ENCODE data around the gene RBSN.
A peak's percentile ranks its signal among the peaks of the same experiment; 100 is the strongest.

RBSN gene

DNA sequence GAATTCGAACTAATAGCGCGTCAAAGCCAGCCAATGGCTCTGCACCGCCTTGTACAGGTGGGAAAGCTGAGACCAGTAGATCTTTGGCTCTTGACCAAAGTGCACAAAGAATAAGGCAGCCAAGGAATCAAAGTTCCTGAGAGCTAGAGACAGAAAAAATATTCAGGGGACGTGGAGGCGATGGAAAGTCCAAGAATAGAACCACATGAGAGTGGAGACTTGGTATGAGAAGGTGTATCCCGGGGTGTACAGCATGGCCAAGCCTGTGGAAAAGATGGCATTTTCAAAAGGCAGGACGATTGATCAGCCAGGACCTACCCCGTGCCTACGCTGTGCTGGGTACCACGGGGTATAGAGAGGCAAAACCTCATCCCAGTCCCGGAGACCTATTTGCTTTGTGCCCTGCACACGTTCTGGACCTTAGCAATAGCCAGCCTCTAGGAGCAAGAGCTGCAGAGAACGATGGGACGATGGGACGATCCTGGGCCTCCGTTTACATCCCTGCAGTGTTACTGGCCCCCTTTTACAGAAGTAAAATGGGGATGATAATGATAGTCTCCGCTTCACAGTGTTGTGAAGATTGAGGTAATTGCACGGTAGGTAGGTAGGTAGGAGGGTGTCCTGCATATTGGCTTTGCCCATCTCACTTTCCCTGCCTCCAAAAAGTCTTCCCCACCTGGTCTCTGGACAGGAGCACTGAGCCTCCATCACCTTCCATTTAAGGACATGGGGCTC is 583 bp upstream of the RBSN start:
- peak overlapping the region; percentile 95 for H3K4me3 ChIP-seq (ENCODE audit: low read depth, low read length)

DNA sequence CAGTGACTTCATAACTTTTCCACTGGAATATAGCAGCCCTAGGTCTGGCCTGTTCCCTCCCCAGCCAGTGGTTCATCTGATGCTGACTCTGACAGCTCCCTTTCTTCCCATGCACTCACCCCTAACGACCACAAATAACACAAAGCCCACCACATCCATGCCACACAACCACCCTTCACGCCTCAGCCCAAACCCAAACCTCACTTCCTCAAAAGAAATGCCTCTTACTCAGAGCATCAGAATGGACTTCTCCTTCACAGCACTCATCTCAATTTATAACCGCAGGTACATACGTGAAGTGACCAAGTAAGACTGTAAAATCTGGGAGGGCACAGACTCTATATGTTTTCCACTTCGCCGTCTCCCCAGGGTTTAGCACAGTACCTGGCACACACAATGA is 1.1 kb downstream of the RBSN start:
- TF ChIP-seq, protein P1, sequence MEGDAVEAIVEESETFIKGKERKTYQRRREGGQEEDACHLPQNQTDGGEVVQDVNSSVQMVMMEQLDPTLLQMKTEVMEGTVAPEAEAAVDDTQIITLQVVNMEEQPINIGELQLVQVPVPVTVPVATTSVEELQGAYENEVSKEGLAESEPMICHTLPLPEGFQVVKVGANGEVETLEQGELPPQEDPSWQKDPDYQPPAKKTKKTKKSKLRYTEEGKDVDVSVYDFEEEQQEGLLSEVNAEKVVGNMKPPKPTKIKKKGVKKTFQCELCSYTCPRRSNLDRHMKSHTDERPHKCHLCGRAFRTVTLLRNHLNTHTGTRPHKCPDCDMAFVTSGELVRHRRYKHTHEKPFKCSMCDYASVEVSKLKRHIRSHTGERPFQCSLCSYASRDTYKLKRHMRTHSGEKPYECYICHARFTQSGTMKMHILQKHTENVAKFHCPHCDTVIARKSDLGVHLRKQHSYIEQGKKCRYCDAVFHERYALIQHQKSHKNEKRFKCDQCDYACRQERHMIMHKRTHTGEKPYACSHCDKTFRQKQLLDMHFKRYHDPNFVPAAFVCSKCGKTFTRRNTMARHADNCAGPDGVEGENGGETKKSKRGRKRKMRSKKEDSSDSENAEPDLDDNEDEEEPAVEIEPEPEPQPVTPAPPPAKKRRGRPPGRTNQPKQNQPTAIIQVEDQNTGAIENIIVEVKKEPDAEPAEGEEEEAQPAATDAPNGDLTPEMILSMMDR (IDR thresholded peaks at IDR 0.05; ENCODE audit: borderline replicate concordance, insufficient read depth, low read depth, low read length), result no peak
- H3K4me3 ChIP-seq (ENCODE audit: low read depth, low read length), result peak overlapping the region; percentile 95

More for the DNA sequence above, 583 bp upstream of the RBSN start:
- TF ChIP-seq, protein P1 (IDR thresholded peaks at IDR 0.05; ENCODE audit: borderline replicate concordance, insufficient read depth, low read depth, low read length), result no peak

DNA sequence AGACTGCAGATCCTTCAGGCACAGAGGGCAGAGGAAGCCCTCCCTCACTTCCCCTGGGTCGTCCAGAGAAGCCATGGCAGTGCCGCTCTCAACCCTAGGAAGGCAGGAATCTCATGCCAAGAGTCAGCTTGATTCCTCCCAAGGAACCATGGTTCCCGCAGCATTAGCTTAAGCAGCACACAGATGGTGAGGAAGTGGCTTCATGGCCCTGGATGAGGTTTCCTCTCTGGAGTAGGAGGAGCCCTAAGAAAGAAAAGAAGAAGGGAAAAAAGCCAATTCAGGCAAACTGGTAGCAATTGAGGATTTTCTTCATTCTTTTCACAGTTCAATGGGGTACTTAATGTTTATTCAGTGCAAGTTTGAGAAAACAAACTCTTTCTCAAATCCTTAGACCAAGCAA is 2.9 kb downstream of the RBSN start:
- H3K4me3 ChIP-seq (ENCODE audit: low read depth, low read length), result no peak overlapping the region
- TF ChIP-seq, protein P1 (IDR thresholded peaks at IDR 0.05; ENCODE audit: borderline replicate concordance, insufficient read depth, low read depth, low read length), result no peak

DNA sequence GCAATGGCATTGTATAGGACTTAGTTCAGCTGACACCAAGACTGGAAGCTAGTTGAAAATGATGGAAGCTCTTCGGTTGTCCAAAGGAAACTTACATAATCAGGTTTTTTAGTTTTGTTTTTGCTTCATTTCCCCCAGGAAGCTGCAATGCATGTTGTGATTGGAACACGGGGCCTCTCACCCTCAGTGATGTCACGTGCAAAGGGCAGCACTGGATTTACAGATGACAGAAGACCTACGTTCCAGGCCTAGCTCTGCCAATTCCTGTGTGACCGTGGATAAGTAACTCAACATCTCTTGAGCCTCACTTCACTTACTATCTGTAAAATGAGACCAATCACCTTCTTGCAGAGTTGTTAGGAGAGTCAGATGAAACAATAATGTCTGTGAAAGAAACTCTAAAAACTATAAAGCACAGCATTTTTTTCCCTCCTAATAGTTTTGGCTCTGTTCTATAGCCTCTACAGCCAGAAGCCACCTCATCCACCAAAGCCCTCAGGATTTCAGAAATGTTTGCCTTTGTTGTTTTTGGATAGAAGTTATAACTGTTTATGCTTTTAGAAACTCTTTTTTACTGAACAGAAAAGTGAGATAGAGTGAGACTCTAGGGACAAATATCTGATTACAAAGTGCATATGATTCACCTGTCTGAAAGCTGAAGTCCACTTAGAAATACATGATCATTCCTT is 4.6 kb downstream of the RBSN start:
- no peak overlapping the region for H3K4me3 ChIP-seq (ENCODE audit: low read depth, low read length)
- TF ChIP-seq, protein P1 (IDR thresholded peaks at IDR 0.05; ENCODE audit: borderline replicate concordance, insufficient read depth, low read depth, low read length), result no peak

DNA sequence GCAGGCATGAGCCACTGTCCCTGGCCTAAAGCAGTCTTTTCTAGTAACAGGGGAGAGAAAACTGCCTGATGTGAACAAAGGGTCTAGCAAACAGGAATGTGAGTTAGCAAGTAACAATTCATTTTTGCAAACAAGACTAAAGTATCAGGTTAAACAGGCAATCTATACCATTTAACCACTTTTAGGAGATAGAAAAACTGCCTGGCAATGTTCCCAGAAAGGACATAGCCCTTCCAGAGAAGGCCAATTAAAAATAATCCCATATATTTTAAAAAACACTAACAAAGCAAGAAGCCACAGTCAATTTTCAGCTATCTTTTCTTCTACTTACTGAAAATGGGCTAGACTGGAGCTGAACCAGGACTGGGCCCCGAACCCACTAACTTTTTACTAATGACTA is 6.3 kb downstream of the RBSN start:
- TF ChIP-seq, protein P1 (IDR thresholded peaks at IDR 0.05; ENCODE audit: borderline replicate concordance, insufficient read depth, low read depth, low read length), result no peak
- H3K4me3 ChIP-seq (ENCODE audit: low read depth, low read length), result no peak overlapping the region

DNA sequence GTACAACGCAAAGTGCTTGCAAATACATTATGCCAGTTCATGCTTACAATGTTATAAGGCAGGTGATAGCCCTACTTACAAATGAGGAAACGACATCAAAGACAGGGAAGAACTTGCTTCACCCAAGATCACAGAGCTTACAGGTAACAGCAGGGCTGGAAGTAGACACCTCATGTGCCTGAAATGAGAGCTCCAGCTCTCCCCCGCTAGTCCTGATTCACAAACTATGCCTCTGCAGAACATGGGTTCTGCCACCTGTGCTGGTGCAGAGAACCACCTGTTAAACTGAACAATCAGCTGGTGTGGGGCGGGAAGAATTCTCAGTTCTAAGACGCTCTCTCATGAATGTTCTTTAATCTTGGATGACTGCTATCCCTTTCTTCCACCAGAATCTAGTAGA is 7.4 kb downstream of the RBSN start:
- TF ChIP-seq, protein P1 (IDR thresholded peaks at IDR 0.05; ENCODE audit: borderline replicate concordance, insufficient read depth, low read depth, low read length), result no peak
- H3K4me3 ChIP-seq (ENCODE audit: low read depth, low read length), result no peak overlapping the region

DNA sequence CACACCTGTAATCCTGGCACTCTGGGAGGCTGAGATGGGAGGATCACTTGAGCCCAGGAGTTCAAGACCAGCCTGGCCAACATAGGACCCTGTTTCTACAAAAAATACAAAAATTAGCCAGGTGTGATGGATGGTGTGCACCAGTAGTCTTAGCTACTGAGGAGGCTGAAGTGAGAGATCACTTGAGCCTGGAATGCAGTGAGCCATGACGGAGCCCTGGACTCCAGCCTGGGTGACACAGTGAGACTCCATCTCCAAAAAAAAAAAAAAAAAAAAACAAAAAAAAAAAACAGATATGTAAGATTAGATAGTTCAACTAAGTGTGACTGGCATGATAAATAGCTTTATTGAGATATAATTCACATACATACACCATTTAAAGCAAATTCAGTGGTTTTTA is 9.7 kb downstream of the RBSN start:
- no peak overlapping the region for H3K4me3 ChIP-seq (ENCODE audit: low read depth, low read length)
- TF ChIP-seq, protein P1 (IDR thresholded peaks at IDR 0.05; ENCODE audit: borderline replicate concordance, insufficient read depth, low read depth, low read length), result no peak

All from GM12875 (cell line).